MM.1S (cell line): ENCODE results near the gene LRRC75B.

ENCODE experiments used
- DNase-seq: peaks from one replicate; pipeline ENCODE4 v3.0.0-alpha.2; 2015
- H2AFZ ChIP-seq: fragments of 300-600 bp; sonication (generic); 2 replicates; pipeline ENCODE4 v1.6.0; 2016; ENCODE audit warnings: antibody characterized with exemption, low read length
- H3F3A ChIP-seq: fragments of 300-600 bp; sonication (generic); 2 replicates; pipeline ENCODE4 v1.6.1; 2016; ENCODE audit warnings: mild to moderate bottlenecking, antibody characterized with exemption, low read length, moderate library complexity, mixed read lengths; ENCODE audit not compliant: insufficient read depth
- H3K27ac ChIP-seq: fragments of 300-600 bp; sonication (generic); 2 replicates; pipeline ENCODE4 v1.5.1; 2016; ENCODE audit warnings: mild to moderate bottlenecking, low read length
- H3K27me3 ChIP-seq: fragments of 300-600 bp; sonication (generic); replicated peaks from 2 replicates; pipeline ENCODE4 v1.6.0; 2016; ENCODE audit warnings: low read length; ENCODE audit not compliant: insufficient read depth
- H3K36me3 ChIP-seq: fragments of 300-600 bp; sonication (generic); replicated peaks from 2 replicates; pipeline ENCODE4 v1.6.1; 2016; ENCODE audit warnings: mild to moderate bottlenecking, low read length, mixed read lengths; ENCODE audit not compliant: insufficient read depth
- H3K4me1 ChIP-seq: fragments of 300-600 bp; sonication (generic); 2 replicates; pipeline ENCODE4 v1.6.1; 2016; ENCODE audit warnings: low read length, mixed read lengths
- H3K4me2 ChIP-seq: fragments of 300-600 bp; sonication (generic); 2 replicates; pipeline ENCODE4 v1.6.0; 2016; ENCODE audit warnings: low read depth, low read length
- H3K4me3 ChIP-seq: fragments of 300-600 bp; sonication (generic); 2 replicates; pipeline ENCODE4 v1.5.1; 2016; ENCODE audit warnings: low read length, mixed read lengths
- H3K79me2 ChIP-seq: fragments of 300-600 bp; sonication (generic); 2 replicates; pipeline ENCODE4 v1.6.1; 2016; ENCODE audit warnings: mixed run types, low read length, mixed read lengths
- H3K9ac ChIP-seq: fragments of 300-600 bp; sonication (generic); 2 replicates; pipeline ENCODE4 v1.6.1; 2016; ENCODE audit warnings: low read length, mixed read lengths
- H3K9me2 ChIP-seq: fragments of 300-600 bp; sonication (generic); replicated peaks from 2 replicates; pipeline ENCODE4 v1.6.1; 2016; ENCODE audit warnings: mild to moderate bottlenecking, low read length, mixed read lengths; ENCODE audit not compliant: insufficient read depth
- H3K9me3 ChIP-seq: fragments of 300-600 bp; sonication (generic); replicated peaks from 2 replicates; pipeline ENCODE4 v1.6.1; 2016; ENCODE audit warnings: mild to moderate bottlenecking, low read length, mixed read lengths; ENCODE audit not compliant: insufficient read depth
- H4K20me1 ChIP-seq: fragments of 300-600 bp; sonication (generic); 2 replicates; pipeline ENCODE4 v1.6.1; 2016; ENCODE audit warnings: mild to moderate bottlenecking, low read length, moderate library complexity, mixed read lengths; ENCODE audit not compliant: insufficient read depth
- EZH2 ChIP-seq: fragments of 300-600 bp; sonication (generic); optimal IDR thresholded peaks from 2 replicates; pipeline ENCODE3; 2017; ENCODE audit warnings: low read depth, mild to moderate bottlenecking, antibody characterized with exemption, low read length, mixed read lengths
- EZH2phosphoT487 ChIP-seq: fragments of 300-600 bp; sonication (generic); IDR thresholded peaks from 2 replicates; pipeline ENCODE4 v1.6.1; 2018; ENCODE audit warnings: antibody characterized with exemption, low read length
- TF ChIP-seq, protein P1 (sequence below): fragments of 300-600 bp; sonication (generic); IDR thresholded peaks from 2 replicates; pipeline ENCODE4 v1.5.1; 2016; ENCODE audit warnings: antibody characterized with exemption, low read length, mixed read lengths

The LRRC75B gene

DNA sequence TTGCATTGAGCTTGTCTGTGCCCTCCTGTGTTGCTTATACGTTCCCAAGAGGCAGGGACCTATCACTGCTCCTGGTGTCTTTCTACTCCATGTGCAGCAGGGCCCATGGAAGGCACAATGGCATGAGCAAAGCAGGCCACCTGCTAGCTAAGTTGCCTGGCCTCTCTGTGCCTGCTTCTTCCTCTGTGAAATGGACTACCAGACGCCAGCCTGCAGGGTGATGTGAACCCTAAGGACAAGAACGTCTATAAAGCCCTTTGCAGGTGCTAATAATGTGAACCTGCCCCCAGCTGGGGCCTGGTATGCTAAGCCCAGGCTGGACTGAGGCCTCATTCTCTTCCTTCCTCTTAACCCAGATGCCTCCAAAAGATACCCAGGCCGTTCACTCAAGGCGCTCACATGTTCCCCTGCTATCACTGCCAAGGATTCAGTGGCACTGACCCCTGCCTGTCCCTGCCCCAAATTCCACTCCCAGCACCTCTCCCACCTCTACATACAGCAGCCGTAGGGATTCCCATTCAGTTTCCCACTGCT lies 41.9 kb downstream of the LRRC75B start:
- H3K4me2 ChIP-seq: no peak overlapping the region
- H3K4me3 ChIP-seq: no peak overlapping the region
- no peak overlapping the region for H3K9ac ChIP-seq
- no peak overlapping the region for H3K27ac ChIP-seq
- DNase-seq: no peak
- no peaks in the 10 kb centered on the region for H3K9me2 ChIP-seq
- peaks cover 88% of the 10 kb centered on the region for H3K79me2 ChIP-seq
- H3K36me3 ChIP-seq: 0 out of 2 replicates have a peak, but pooled peaks cover 4% of the 10 kb centered on the region
- TF ChIP-seq EZH2phosphoT487: no peak
- no peak for TF ChIP-seq EZH2
- TF ChIP-seq, protein P1, sequence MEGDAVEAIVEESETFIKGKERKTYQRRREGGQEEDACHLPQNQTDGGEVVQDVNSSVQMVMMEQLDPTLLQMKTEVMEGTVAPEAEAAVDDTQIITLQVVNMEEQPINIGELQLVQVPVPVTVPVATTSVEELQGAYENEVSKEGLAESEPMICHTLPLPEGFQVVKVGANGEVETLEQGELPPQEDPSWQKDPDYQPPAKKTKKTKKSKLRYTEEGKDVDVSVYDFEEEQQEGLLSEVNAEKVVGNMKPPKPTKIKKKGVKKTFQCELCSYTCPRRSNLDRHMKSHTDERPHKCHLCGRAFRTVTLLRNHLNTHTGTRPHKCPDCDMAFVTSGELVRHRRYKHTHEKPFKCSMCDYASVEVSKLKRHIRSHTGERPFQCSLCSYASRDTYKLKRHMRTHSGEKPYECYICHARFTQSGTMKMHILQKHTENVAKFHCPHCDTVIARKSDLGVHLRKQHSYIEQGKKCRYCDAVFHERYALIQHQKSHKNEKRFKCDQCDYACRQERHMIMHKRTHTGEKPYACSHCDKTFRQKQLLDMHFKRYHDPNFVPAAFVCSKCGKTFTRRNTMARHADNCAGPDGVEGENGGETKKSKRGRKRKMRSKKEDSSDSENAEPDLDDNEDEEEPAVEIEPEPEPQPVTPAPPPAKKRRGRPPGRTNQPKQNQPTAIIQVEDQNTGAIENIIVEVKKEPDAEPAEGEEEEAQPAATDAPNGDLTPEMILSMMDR: no peak
- 0 out of 2 replicates have a peak, but pooled peaks cover 3% of the 10 kb centered on the region for H3F3A ChIP-seq
- H3K27me3 ChIP-seq: no peaks in the 10 kb centered on the region
- no peak overlapping the region for H2AFZ ChIP-seq
- H4K20me1 ChIP-seq: no peaks in the 10 kb centered on the region
- peaks cover 8% of the 10 kb centered on the region for H3K4me1 ChIP-seq
- no peaks in the 10 kb centered on the region for H3K9me3 ChIP-seq

GRCh38 chr22:24550028-24550901 lies 42.6 kb downstream of the LRRC75B start:
- peaks cover 8% of the 10 kb centered on the region for H3K4me1 ChIP-seq
- H3K27ac ChIP-seq: no peak overlapping the region
- no peaks in the 10 kb centered on the region for H3K9me2 ChIP-seq
- no peaks in the 10 kb centered on the region for H4K20me1 ChIP-seq
- H3K4me2 ChIP-seq: no peak overlapping the region
- H3K36me3 ChIP-seq: 0 out of 2 replicates have a peak, but pooled peaks cover 4% of the 10 kb centered on the region
- no peak overlapping the region for H3K9ac ChIP-seq
- H3K9me3 ChIP-seq: no peaks in the 10 kb centered on the region
- no peak overlapping the region for H2AFZ ChIP-seq
- H3K79me2 ChIP-seq: peaks cover 82% of the 10 kb centered on the region
- DNase-seq: no peak
- TF ChIP-seq EZH2phosphoT487 (no peak), EZH2 (no peak)
- TF ChIP-seq, protein P1: no peak
- no peak overlapping the region for H3K4me3 ChIP-seq
- H3K27me3 ChIP-seq: no peaks in the 10 kb centered on the region
- no peaks in the 10 kb centered on the region for H3F3A ChIP-seq

DNA sequence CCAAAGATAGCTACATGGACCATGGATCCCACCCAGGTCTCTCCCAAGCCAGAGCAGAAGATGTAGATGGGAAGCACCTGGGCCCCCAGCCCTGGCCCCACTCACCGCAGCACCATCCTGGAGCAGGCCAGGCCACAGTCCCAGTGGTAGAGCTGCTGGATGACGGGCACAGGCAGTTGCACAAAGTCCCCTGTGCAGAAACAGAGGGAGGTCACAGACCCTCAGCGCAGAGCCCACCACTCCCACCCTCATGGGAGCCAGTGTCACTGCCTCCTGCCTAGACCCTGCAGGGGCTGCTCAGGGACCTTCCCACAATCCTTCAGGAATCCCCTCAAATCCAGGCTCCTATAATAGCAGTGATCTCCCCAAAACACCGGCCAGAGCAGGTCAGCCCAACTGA lies 44.1 kb downstream of the LRRC75B start:
- Histone ChIP-seq H2AFZ (no peak overlapping the region), H3K9ac (no peak overlapping the region), H3K9me3 (no peaks in the 10 kb centered on the region), H3K36me3 (0 out of 2 replicates have a peak, but pooled peaks cover 4% of the 10 kb centered on the region), H3K4me2 (no peak overlapping the region), H3K79me2 (peaks cover 74% of the 10 kb centered on the region), H3F3A (no peaks in the 10 kb centered on the region), H3K27me3 (no peaks in the 10 kb centered on the region), H4K20me1 (no peaks in the 10 kb centered on the region), H3K27ac (no peak overlapping the region), H3K9me2 (no peaks in the 10 kb centered on the region), H3K4me1 (peaks cover 8% of the 10 kb centered on the region), H3K4me3 (no peak overlapping the region)
- no peak for TF ChIP-seq EZH2phosphoT487
- TF ChIP-seq, protein P1: no peak
- TF ChIP-seq EZH2: no peak
- DNase-seq: no peak
